CD4-positive, alpha-beta T cell (primary cell): ENCODE measurements around the gene YARS2. TPM values are rescaled to one million over a fixed set of nuclear protein-coding genes. Genes with fewer than 3 reads are reported as not detected.

Source experiments
- ATAC-seq: fragments of 200-7000 bp; cut with Tn5 transposase; one replicate; pipeline ENCODE4 v1.10.0; 2022; ENCODE audit warnings: mild to moderate bottlenecking; ENCODE audit not compliant: poor library complexity
- CTCF ChIA-PET: fragments of 350-600 bp; sonication (Branson Sonifier 250); formaldehyde crosslinking; loops from one replicate; lab custom pipeline; 2021; ENCODE audit warnings: antibody characterized with exemption, inconsistent platforms; lab: Charles Lee
- POLR2A ChIA-PET: fragments of 350-600 bp; sonication (Branson Sonifier 250); formaldehyde crosslinking; loops from one replicate; lab custom pipeline; 2021; ENCODE audit warnings: antibody characterized with exemption, inconsistent platforms; lab: Charles Lee
- DNase-seq, 14 experiments: peaks; one replicate each; pipeline ENCODE4 v3.0.0-alpha.2; 2013 to 2020; ENCODE audit warnings: mixed read lengths in 2 of 14
- H3K27ac ChIP-seq, 2 donors: one replicate each; pipeline versions ENCODE4 v1.5.1 to v1.7.0; 2013; ENCODE audit warnings: low read length in 2 of 2, low read depth in 1 of 2, mild to moderate bottlenecking in 1 of 2
- H3K27me3 ChIP-seq, 2 experiments: 1 replicate in 1 of 2; 2 replicates in 1 of 2; pipeline versions ENCODE4 v1.6.1 to v1.7.0; 2013; ENCODE audit warnings: low read length in 2 of 2, control low read depth in 1 of 2, mild to moderate bottlenecking in 1 of 2, moderate library complexity in 1 of 2; ENCODE audit not compliant: insufficient read depth in 2 of 2, control insufficient read depth in 1 of 2
- H3K36me3 ChIP-seq: one replicate; pipeline ENCODE4 v1.6.1; 2013; ENCODE audit warnings: low read length, control low read depth; ENCODE audit not compliant: insufficient read depth
- H3K4me1 ChIP-seq: one replicate; pipeline ENCODE4 v1.6.1; 2013; ENCODE audit warnings: low read length, control low read depth; ENCODE audit not compliant: insufficient read depth
- H3K4me3 ChIP-seq: one replicate; pipeline ENCODE4 v1.5.1; 2013; ENCODE audit warnings: mild to moderate bottlenecking, low read length, moderate library complexity
- H3K9me3 ChIP-seq, 2 experiments: 1 replicate in 1 of 2; 2 replicates in 1 of 2; pipeline versions ENCODE4 v1.6.1 to v1.7.0; 2013; ENCODE audit warnings: low read length in 2 of 2, mild to moderate bottlenecking in 2 of 2, control low read depth in 1 of 2, moderate library complexity in 1 of 2; ENCODE audit not compliant: control insufficient read depth in 1 of 2, insufficient read depth in 1 of 2
- H3K27ac Mint-ChIP-seq: one replicate; pipeline ENCODE4 v1.8.0; 2020; ENCODE audit warnings: mixed read lengths
- H3K27me3 Mint-ChIP-seq: one replicate; pipeline ENCODE4 v1.8.0; 2021; ENCODE audit warnings: mixed read lengths
- H3K36me3 Mint-ChIP-seq: one replicate; pipeline ENCODE4 v1.8.0; 2021; ENCODE audit warnings: low read depth, mixed read lengths
- H3K4me1 Mint-ChIP-seq: one replicate; pipeline ENCODE4 v1.8.0; 2021; ENCODE audit warnings: low read depth, mixed read lengths
- H3K4me3 Mint-ChIP-seq: one replicate; pipeline ENCODE4 v1.8.0; 2020; ENCODE audit warnings: mild to moderate bottlenecking, mixed read lengths
- H3K9me3 Mint-ChIP-seq: one replicate; pipeline ENCODE4 v1.8.0; 2020; ENCODE audit warnings: mixed read lengths
- intact Hi-C, 2 experiments: fragments of 100-400 bp; cut with DNase I in 1 of 2; cut with micrococcal nuclease in 1 of 2; formaldehyde crosslinking; loops; one replicate each; pipeline versions ENCODE4 v1.15.1 to v1.9.0; 2023 to 2025; cut with DNase I, micrococcal nuclease
- total RNA-seq, 174 experiments: library from RNA in 2 of 174; stranded (reverse) in 2 of 174; gene quantifications; one replicate each; pipeline ENCODE4 v1.2.3 and lab custom pipeline; 2021 to 2026
- TF ChIP-seq, protein P1 (sequence below): fragments of 200-600 bp; IDR thresholded peaks from one replicate; pipeline ENCODE4 v1.8.0; 2022; ENCODE audit warnings: antibody characterized with exemption, mild to moderate bottlenecking

The YARS2 gene
- total RNA-seq, 2 experiments from 2014 or later: 12.0 to 13.0 TPM

GRCh38 chr12:32697445-32697844 is 58.3 kb downstream of the YARS2 start:
- intact Hi-C loops: no loop called here

More at GRCh38 chr12:32697445-32697844, 58.3 kb downstream of the YARS2 start:
- Histone ChIP-seq H3K4me3 (no peak overlapping the region), H3K27ac (no peak overlapping the region), H3K4me1 (no peaks in the 10 kb centered on the region), H3K36me3 (peaks cover 14% of the 10 kb centered on the region), H3K27me3 (no peaks in the 10 kb centered on the region), H3K9me3 (peaks cover 0 to 3% of the 10 kb centered on the region in 2 experiments)
- TF ChIP-seq, protein P1, sequence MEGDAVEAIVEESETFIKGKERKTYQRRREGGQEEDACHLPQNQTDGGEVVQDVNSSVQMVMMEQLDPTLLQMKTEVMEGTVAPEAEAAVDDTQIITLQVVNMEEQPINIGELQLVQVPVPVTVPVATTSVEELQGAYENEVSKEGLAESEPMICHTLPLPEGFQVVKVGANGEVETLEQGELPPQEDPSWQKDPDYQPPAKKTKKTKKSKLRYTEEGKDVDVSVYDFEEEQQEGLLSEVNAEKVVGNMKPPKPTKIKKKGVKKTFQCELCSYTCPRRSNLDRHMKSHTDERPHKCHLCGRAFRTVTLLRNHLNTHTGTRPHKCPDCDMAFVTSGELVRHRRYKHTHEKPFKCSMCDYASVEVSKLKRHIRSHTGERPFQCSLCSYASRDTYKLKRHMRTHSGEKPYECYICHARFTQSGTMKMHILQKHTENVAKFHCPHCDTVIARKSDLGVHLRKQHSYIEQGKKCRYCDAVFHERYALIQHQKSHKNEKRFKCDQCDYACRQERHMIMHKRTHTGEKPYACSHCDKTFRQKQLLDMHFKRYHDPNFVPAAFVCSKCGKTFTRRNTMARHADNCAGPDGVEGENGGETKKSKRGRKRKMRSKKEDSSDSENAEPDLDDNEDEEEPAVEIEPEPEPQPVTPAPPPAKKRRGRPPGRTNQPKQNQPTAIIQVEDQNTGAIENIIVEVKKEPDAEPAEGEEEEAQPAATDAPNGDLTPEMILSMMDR: no peak
- no peak overlapping the region for H3K4me3 Mint-ChIP-seq
- H3K4me1 Mint-ChIP-seq: peaks cover 26% of the 10 kb centered on the region
- peaks cover 20% of the 10 kb centered on the region for H3K36me3 Mint-ChIP-seq
- ChIA-PET POLR2A (no interaction called here), CTCF (no interaction called here)
- H3K27me3 Mint-ChIP-seq: no peaks in the 10 kb centered on the region
- DNase-seq (no peak), ATAC-seq (no peak)
- H3K9me3 Mint-ChIP-seq: no peaks in the 10 kb centered on the region
- no peak overlapping the region for H3K27ac Mint-ChIP-seq

Other genes with a start within 250 kb of the YARS2 start
- 10 to 100 TPM; 70.9 to 74.6 TPM for gene DNM1L, start 76.6 kb downstream of the YARS2 start, total RNA-seq
- gene PKP2, start 140.9 kb upstream of the YARS2 start, total RNA-seq: under 1 TPM; 0.22 to 0.31 TPM